GM19463 (cell line): ENCODE measurements around the gene RYK.

Experiments
- ATAC-seq: cut with Tn5 transposase; IDR thresholded peaks from one replicate; pipeline ENCODE4 v1.9.1; 2021; ENCODE audit warnings: mild to moderate bottlenecking, moderate library complexity; ENCODE audit not compliant: unreplicated experiment

RYK gene

DNA sequence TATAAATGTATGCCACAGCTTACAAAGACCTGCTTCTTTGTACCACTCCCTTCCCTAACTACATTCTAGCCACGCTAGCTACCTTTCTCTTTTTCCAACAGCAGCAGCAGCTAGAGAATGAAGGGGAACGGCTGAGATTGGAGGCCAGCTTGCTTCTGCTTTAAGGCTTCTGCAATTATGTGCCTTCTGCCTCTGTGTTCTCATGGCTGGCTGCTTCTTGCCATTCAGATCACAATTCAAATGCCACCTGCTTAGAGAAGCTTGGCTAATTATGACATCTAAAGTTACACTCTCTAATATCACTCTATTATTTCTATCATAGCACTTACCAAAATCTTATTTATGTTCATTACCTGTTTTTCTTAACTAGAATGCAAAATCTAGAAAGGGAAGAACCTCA lies 95.2 kb downstream of the RYK start:
- ATAC-seq = no peak

DNA sequence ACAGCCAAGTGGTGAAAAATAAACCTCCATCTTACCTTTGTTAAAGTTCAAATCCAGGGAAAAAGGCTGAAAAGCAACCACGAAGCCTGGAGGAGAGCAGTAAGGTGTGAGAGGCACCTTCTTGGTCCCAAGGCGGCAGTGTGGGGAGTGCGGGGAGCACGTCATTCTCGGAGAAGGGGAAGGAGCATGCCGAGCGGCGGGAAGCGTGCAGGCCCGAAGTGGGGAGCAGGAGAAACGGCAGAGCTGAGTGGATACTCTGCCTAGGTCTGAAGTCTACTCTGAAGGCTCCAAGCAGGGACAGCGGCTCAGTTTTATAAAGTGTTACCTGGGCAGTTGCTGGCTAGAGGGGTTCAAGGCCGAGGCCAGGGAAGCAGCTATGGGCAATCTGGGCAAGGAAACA lies 96.9 kb downstream of the RYK start:
- no peak for ATAC-seq

DNA sequence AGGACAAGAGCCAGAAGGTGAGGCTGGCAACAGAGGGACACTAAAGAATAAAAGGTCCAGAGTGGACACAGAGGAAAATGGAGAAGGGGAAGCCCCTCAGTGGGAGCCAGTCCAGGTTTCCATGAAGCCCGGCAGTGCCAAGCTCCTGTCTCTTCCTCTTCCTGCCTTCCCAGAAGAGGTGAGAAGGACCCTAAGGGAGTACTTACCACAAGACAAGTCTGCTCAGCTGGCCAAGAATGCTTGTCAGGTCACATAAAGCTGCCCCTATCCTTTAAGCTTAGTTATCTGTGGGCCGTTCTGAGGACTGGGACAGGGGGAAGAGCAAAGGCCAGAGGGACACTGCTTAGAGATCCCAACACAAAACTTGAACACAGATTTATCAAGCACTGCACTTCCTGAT lies 100.2 kb downstream of the RYK start:
- ATAC-seq = no peak

DNA sequence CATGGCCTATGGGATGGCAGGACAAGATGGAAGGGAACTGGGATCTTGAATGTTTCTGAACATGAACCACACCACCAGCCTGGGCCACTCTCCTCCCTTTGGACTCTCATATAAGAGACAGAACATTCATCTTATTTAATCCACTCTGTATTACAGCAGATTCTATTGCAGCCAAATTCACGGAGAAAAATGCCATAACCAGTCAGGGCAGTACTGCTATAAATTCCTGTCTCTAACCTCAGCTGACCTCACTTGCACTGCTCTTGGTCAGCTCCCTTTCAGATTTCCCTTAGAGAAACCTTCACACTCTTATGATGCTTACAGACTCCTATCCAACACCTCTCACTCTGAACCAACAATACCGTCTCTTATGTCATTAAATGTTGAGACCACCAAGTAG lies 101.4 kb downstream of the RYK start:
- no peak for ATAC-seq

DNA sequence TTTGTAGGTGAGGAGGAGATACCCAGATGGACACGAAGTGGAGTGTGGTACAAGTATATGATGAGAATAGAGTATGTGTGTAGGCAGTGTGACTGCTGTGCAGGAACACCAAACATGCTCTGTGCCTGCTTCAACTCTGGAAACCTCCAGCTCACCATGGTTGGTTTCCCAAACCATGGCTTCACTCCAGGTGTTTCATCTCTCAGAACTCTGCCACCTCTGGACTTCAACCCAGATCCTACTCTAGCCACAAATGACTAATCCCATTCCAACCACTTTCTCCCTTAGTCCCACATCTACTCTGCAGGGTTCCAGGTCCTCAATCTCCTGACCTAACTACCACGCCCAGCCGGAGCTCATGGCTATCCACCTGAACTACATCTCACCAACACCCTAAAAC lies 102.1 kb downstream of the RYK start:
- ATAC-seq = no peak

DNA sequence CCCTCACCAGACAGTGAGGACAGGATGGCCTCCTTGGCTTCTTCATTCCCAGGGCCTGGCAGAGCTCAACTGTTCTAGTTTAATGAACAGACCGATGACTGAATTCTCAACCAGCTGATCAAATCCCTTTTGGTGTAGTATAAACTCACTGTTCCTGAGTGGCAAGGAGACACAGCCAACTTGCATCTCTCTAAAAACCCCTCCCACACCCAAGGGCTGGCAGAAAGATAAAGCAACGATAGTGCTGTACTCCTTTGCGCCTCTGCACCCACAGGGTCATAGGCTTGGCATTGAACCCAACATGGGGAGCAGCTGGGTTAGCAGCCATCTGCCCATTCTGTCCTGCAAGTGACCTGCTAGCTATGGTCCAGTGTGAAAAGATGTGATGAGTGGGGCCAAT lies 103.2 kb downstream of the RYK start:
- no peak for ATAC-seq

DNA sequence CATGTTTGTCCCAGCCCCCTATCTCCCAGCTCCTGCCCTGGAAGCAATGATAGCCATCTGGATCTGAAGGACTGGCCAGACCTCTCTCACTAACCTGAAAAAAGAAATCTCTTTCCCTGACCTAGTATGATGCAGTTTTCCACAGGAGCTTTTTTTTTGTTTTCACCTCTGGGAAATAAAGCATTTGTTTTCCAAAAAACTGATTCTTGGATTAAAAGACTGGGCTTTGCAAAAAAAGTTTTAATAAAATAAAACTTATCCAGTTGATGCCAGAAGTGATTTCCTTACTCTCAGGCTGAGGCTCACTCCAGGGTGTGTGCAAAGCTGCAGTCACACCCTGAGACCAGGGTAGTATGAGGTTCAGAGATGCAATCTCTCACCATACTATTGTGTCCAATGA lies 104.0 kb downstream of the RYK start:
- no peak for ATAC-seq

DNA sequence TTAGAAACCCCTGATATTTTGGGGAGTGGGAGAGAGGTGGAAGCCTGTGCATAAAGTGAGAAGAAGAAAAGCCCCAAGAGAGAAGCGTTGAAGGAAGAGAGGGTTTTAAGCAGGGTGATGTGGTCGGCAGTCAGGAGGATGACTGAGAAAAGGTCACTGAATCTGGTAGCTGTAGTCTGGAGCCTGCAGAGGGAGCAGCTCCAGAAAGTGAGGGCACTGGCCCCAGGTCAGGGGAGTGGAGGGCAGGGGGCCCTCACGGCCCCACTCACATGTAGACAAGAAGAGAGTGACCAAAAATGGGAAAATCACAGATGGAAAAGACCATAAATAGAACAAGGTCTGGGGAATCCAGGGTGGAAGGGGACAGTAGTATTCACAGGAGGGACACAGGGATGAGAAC lies 105.5 kb downstream of the RYK start:
- ATAC-seq = no peak

DNA sequence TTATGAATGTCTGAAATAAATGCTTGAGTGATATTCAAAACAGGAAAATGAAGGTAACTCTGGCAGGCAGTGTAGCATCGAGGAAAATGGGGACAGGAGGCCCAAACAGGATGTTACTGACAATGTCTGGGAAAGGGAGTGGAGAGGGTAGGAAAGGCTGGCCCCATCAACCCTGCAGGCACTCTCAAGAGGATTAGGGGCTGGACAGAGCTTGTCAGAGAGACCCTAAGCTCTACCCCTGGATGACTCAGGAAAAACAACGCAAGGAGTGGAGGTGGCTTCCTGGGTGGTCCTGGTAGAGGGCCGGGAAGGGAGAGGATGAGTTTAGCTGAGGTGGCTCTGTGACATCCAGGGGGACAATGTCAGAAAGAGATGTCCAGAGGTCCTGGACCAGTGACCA lies 106.0 kb downstream of the RYK start:
- ATAC-seq = no peak

DNA sequence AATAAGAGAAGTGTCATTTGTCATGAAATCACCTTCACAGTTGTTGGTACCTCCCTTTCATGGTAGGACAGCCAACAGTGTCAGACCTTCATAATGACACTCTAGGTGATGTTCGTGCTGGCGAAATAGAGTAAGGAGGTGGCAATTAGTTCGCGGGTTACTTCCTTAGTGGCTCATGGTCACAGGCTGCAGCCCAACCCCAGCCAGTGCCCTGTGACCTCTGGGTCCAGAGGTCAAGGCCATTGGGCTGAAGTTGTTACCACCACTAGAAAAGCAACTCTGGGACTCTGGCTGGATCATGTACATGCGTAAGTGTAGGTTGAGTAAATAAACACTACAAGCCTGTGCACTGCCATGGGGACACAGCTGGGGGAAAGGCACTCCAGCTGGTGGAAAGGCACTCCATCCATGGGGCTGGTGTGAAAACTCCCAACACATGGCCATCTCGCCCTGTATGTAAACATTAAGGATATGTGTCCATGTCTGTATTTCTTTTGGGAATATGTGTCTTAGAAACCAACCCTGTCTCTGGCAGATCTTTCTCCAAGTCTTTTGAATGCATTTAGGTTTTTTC lies 106.7 kb downstream of the RYK start:
- no peak for ATAC-seq

DNA sequence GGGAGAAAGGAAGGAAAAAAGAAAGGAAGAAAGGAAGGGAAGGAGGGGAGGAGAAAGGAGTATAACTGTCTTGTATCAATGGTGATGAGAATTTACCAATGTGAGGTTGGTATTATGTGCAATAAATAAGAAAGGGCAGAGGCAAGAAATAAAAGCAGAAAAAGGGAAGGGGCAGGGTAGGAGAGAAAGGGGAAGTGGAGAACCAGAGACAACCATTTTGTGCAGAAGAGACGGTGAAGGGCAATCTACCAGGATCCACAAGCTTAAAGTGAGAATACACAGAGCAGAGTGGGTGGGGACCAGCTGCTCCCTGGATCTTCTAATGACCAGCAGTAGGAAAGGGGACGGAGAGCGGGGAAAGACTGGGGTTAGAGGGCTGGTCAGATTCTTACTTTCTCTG lies 114.1 kb downstream of the RYK start:
- ATAC-seq = no peak

DNA sequence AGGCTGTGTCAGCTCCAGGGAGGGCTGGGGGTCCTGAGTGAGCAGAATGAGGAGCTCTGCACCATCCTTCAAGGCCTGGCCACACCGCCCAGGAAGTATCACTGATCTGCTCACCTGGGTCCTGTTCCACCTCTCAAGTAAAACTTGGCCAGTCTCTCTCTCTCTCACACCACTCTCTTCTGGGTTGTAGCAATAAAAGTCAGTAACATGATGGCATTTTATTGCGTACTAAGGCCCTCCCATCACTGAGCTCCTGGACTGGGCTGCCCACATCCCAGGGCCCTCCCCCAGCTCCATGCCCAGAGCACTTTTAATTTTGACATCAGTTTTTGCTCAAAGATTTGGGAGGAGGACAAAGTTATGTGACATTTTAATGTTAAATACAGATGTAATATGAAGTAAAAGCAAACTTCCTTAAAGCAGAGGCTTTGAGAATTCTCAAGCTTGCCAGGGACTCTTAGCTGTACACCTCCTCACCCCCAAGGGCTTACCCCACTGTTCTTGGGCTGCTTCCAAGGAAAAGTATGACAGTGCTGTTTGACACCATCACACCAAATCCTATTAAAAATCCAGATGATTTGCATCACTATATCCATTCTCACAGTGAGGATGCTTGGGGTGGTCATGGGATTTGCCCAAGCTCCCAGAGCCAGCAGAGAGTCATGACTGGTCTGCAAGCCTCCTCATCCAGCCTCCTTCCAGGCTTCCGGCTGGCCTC lies 115.8 kb downstream of the RYK start:
- no peak for ATAC-seq

DNA sequence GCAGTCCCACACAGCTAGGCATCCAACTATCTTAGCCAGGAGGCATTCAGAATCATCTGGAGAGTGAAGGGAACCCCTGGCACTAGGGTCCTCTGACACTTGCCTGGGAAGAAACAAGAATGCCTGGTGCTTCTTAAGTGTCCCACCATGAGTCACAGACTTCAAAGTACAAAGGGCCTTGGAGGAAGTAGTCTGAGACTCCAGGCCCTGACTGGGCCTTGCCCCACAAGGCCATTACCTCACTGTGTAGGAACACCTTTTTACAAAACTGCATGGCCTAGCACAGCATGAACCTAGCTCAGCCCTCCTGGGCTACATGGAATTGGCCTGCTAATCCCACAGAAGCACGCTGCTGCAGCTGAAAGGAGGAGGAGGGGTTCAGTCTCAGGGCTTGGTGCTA lies 116.4 kb downstream of the RYK start:
- no peak for ATAC-seq

DNA sequence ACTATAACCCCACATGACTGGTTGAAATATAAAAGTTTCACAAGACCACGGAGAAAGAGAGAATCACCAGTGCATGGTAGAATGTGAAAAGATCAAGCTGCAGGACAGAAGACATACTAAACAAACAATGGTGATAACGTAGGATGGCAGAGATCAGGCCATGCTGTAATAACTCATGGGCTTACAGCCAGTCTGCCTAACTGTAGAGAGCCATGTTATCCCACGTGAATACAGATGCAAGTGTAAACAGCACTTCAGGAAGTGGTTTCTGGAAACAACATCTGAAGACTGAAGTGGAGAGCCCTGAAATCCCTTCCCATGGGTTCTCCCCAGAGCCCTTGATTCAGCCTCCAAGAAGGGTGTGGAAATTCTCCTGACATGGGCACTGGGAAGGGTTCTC lies 117.7 kb downstream of the RYK start:
- no peak for ATAC-seq

DNA sequence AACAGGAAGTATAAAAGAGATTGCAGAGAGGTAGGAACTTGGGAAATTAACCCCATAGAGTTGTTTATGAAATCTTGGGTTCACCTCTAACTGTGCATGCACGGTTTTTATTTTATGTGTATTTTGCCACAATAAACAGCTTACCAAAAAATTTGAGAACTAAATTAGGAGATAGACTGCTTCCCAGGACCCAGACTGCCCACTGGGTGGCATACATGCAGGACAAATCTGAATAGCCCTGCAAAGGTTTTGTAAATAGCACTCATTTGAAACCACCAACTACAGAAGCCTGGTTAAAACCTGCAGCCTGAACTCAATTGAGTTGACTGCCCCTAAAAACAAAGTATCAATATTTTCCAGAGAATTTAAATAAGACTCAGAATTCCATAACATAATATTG lies 124.5 kb downstream of the RYK start:
- ATAC-seq = no peak

DNA sequence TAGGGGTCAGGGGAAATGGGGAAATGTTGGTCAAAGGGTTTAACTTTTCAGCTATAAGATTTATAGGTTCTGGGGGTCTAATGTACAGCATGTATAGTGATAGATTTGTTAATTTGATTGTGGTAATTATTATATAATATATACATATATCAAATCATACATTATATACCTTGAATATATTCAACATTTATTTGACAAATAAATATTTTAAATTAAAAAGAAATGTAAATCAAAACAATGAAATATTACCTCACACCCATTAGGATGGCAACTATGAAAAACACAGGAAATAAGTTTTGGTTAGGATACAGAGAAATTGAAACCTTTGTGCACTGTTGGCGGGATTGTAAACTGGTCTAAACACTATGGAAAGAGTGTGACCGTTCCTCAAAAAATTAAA lies 135.9 kb downstream of the RYK start:
- no peak for ATAC-seq

DNA sequence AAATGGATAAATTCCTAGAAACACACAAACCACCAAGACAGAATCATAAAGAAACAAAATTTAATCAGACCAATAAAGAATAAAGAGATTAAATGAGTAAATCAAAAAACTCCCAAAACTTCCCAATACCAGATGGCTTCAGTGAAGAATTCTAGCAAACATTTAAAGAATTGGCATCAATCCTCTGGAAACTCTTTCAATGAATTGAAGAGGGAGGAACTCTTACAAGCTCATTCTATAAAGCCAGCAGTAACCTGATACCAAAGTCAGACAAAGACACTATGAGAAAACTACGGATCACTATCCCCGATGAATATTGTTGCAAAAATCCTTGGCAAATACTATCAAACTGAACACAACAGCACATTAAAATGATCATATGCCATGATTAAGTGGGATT lies 139.0 kb downstream of the RYK start:
- ATAC-seq = no peak

DNA sequence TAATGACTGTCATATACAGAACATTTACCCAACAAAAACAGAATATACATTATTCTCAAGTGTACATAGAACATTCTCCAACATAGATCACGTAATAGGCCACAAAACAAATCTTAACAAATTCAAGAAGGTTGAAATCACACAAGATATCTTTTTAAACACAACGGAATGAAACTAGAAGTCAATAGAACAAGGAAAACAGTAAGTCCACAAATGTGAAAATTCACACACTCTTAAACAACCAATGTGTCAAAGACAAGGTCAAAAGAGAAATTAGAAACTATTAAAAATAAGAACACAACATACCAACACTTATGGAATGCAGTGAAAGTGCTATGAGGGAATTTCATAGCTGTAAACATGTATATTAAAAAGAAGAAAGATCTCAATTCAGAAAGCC lies 139.7 kb downstream of the RYK start:
- no peak for ATAC-seq
